ENCODE results near the gene NLRP6.
"Not testable (repeated sequence)": the region's sequence is repeated elsewhere in the genome, so short reads cannot be mapped to it uniquely, and the experiment has no call there.

Gene NLRP6

DNA sequence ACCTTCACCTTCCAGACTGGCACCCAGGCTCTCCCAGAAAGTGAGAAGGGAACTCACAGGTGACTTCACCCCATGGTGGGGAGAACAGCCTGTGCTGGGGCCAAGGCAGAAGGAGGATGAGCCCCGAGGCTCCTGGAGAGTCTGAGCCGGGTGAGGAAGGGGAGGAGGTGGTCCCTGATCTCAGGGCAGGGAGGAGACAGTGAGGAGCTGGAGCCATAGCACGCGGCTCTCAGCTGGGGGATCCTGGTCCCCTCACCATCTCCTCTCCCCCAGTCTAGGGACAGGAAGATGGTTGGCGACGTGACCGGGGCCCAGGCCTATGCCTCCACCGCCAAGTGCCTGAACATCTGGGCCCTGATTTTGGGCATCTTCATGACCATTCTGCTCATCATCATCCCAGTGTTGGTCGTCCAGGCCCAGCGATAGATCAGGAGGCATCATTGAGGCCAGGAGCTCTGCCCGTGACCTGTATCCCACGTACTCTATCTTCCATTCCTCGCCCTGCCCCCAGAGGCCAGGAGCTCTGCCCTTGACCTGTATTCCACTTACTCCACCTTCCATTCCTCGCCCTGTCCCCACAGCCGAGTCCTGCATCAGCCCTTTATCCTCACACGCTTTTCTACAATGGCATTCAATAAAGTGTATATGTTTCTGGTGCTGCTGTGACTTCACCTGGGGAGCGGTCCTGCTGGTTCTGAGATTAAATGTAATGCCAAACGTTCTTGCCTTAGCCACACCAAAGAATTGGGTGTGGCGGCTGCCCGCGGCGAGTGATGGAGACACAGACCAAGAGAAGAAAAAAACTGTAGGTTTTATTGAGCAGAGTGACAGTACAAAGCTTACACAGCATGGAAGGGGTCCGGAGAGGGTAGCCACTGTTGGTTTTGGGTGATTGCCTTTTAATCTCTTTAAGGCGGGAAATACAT lies 30.8 kb downstream of the NLRP6 start:
- DNase-seq (ENCODE audit: low spot score): not testable (repeated sequence)

DNA sequence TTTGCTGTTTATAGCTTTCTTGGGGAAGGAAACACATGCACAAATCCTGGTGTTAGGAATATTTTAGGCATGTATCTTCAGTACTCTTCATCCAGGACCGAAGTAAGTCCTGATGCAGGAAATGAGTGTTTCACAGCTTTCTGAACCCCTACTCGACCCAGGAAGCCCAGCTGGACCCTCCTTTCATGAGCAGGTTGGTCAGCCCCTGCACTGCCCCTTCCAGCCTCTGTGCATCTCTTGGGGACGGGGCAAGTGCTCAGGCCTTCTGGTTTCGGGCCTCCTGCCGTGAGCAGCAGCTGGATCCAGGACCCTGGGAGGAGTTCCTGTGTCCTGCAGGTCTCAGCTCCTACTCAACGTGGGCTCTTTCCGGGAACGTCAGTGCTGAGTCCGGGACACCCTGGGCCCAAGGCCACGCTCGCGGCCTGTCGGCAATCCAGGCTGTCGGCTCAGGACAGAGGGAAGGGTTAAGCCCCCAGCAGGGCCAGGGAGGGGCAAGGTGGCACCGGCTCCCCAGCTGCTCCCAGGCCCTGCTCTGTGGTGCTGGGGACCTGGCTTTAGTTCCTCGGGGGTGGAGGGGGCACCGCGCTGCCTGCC lies 31.9 kb downstream of the NLRP6 start:
- DNase-seq (ENCODE audit: low spot score): not testable (repeated sequence)

DNA sequence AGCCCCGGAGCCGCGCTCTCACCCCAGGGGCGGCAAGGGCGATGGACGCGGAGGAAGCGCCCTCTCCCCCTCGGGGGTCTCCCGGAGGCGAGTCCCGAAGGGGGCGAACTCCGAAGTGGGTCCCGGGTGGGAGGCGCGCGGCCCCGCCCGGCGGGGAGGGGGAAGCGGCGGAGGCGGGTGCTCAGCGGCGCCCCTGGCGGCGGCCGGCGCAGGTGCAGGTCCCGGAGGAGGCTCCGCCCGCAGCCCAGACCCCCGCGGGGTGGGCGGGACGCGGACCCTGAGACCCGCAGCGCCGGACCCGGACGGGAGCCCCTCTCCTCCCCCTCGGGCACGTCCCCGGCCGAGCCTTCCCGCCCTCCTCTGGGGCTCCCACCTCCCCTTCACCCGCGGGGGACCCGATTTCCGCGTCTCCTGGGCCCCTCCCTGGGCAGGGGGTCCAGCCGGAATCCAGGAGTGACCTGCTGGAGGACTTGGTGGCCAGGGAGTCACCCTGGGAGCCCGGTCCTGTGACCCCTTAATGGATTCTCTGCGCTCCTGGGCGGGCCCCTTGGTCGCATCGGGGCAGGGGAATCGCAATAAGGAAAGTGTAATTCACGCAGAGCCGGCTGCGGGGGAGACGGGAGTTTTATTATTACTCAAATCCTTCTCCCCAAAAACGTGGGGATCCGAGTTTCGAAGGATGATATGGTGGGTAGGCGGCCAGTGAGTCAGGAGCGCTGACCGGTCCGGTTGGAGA lies 33.0 kb downstream of the NLRP6 start:
- not testable (repeated sequence) for DNase-seq (ENCODE audit: low spot score)

DNA sequence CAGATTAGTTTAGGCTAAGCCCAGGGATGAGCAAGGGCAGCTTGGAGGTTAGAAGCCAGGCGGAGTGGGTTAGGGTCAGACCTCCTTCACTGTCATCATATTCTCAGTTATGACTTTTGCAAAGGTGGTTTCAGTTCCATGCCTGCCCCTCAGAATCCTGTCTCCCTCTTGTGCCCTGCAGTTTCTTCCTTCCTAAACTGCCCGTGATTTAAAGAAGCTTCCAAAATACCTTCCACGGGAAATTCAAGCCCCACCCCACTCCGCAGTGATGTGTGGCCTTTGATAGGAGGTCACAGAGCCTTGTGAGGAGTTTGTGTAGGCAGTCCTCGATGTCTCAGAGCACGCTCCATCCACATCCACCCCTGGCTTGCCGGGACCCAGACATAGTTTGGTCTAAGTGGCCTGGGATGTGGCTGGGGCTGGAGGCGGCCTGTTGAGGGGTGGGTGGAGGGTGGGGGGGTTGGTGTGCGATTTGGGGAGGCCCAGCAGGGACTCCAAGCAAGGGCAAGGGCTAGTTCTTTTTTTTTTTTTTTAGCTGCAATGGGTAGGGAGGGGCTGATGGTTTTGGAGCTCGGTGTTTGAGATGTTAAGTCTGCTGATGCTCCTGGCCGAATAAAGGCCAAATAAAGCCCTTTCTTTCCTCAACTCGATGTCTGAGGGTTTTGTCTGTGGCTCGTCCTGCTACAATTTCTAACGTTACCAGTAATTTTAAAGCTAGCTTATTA lies 34.0 kb downstream of the NLRP6 start:
- no peak for DNase-seq (ENCODE audit: low spot score)

DNA sequence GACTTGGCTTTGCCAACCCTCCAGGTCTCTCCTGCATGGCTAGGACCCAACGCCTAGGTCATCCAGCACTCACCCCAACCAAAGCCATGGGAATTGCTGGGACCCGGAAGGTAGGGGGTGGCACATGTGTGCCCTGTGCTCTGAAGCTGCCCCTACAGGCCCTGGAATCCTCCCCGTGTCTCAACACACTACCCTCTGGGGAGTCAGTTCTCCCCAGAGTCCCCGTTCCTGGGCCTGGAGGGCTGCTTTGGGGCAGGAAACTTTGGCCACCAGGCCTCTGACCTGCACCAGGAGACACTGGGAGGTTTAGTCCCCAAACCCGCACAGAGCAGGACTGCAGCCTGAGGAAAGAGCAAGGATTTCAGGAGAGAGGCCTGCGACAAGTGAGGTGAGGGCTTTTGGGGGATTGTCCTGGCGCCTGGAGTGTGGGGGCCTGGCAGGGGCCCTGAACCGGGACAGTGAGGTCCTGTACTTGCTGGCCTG lies 35.1 kb downstream of the NLRP6 start:
- DNase-seq (ENCODE audit: low spot score): no peak

DNA sequence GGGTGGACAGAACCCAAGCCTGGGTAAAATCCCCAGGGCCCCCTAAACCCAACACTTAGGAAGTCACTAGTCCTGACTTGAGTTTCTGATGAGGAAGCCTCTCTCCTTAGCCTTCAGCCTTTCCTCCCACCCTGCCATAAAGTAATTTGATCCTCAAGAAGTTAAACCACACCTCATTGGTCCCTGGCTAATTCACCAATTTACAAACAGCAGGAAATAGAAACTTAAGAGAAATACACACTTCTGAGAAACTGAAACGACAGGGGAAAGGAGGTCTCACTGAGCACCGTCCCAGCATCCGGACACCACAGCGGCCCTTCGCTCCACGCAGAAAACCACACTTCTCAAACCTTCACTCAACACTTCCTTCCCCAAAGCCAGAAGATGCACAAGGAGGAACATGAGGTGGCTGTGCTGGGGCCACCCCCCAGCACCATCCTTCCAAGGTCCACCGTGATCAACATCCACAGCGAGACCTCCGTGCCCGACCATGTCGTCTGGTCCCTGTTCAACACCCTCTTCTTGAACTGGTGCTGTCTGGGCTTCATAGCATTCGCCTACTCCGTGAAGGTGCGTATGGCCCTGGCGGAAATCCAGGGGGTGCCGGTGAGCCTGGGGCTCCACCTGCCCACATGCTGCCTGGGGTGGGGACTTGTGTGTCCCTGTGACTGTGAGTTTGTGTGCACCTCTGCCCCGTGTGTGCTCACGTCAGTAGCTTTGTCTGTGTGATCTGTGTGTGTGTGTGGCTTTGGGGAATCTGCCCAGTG lies 35.8 kb downstream of the NLRP6 start, which contains the start of gene IFITM1:
Gene IFITM1 (plus strand): TSS at position 254 of the 767 bp plus-strand sequence. CDS start 131 bp downstream, at position 385.
- DNase-seq (ENCODE audit: low spot score): peak; percentile 65

DNA sequence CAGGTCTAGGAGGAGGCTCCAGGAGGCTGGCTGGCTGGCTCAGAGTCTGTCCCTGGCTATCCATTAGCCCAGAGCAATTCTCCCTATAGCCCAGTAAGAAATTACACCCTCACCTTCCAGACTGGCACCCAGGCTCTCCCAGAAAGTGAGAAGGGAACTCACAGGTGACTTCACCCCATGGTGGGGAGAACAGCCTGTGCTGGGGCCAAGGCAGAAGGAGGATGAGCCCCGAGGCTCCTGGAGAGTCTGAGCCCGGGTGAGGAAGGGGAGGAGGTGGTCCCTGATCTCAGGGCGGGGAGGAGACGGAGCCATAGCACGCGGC lies 36.3 kb downstream of the NLRP6 start:
- DNase-seq (ENCODE audit: low spot score): not testable (repeated sequence)

DNA sequence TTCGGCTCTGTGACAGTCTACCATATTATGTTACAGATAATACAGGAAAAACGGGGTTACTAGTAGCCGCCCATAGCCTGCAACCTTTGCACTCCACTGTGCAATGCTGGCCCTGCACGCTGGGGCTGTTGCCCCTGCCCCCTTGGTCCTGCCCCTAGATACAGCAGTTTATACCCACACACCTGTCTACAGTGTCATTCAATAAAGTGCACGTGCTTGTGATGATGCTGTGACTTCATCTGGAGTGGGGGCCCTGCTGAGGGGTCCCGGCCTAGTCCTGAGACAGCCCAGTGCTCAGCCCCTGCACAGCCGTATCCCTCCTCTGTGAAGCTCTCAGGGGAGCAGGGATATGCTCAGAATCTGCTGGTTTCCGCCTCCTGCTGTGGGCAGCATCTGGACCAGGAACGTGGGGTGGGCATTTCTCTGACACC lies 36.9 kb downstream of the NLRP6 start:
- no peak for DNase-seq (ENCODE audit: low spot score)

DNA sequence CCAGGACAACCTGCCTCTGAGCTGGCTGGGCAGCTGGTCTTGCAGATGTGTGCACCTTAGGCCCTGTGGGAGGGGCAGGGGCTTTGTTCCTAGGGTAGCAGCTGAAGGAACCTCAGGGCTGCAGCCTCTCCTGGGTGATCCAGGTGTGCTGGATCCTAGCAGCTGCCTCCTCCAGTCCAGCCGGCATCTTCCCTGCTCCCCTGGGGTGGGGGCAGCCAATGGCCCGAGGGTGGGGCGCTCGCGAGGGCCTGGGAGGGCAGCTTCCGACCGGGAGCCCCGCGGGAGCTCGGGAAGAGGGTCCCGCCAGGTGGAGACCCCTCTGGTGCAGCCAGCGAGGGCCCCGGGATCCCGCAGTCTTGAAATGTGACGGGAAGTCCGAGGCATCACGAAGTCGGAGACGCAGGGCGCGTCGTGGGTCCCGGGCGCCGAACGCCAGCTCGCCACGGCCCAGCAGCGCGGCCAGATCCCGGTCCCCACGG lies 37.3 kb downstream of the NLRP6 start:
- DNase-seq (ENCODE audit: low spot score): no peak

DNA sequence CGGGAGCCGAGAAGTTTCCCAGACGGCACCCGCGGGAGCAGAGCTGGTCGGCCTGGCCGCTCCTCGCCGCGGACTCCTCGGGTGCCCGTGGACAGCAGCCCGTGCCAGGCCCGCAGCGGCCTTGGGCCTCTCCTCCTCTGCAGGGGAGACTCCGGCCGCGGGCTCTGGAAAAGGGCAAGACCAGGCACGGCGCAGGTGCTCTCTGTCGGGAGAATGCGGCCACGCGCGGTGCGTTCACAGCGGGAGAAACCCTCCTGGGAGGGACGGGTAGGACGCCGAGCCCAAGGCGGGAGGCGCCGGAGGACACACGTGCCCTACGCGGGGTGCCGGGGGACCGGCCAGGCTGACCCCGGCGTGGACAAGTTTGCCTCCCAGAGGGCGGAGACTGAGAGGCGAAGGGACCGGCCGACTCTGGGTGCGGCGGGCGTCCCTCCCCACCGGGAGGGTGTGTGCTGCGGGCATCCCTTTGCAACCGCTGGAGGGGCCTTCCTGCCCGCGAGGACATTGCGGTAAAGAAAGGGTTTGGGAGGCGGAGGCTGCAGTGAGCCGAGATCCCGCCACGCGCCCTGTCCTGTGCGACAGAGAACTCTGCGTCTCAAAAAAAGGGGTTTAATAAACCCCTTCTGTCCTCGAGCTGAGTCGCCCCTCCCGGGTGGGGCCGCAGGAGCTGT lies 38.0 kb downstream of the NLRP6 start:
- no peak for DNase-seq (ENCODE audit: low spot score)

DNA sequence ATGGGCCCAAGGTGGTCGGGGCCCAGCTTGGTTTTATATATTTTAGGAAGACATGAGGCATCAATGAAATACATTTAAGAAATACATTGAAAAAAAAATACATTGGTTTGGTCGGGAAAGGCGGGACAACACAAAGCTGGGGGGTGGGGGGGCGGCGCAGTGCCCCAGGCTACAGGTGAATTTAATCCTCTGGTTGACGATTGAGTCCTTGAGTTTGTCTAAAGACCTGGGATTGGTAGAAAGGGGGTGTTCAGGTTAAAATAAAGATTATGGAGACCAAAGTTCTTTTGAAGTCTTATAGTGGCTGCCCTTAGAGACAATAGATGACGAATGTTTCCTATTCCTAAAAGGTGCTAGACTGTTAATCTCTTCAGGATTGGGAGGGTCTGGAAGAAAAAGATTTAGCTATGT lies 38.7 kb downstream of the NLRP6 start:
- no peak for DNase-seq (ENCODE audit: low spot score)

DNA sequence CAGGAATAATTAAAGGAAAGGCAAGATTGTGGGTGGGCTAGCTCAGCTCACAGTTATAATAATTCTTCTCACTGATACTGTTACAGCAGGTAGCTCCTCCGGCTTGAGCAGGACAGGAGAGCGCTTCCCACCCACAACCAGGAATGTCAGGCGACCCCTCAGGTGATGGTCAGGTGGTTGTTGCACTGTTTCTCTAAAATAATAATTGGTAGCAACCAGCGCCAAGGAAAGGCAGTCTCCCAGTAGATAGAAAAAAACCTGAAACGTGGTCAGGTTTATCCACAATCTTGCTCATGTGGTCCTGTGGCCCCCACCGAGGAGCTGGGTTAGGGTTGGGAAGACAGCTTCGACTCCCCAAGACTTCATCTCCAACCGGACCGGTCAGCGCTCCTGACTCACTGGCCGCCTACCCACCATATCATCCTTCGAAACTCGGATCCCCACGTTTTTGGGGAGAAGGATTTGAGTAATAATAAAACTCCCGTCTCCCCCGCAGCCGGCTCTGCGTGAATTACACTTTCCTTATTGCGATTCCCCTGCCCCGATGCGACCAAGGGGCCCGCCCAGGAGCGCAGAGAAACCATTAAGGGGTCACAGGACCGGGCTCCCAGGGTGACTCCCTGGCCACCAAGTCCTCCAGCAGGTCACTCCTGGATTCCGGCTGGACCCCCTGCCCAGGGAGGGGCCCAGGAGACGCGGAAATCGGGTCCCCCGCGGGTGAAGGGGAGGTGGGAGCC lies 39.6 kb downstream of the NLRP6 start:
- DNase-seq (ENCODE audit: low spot score): peak; percentile 0

DNA sequence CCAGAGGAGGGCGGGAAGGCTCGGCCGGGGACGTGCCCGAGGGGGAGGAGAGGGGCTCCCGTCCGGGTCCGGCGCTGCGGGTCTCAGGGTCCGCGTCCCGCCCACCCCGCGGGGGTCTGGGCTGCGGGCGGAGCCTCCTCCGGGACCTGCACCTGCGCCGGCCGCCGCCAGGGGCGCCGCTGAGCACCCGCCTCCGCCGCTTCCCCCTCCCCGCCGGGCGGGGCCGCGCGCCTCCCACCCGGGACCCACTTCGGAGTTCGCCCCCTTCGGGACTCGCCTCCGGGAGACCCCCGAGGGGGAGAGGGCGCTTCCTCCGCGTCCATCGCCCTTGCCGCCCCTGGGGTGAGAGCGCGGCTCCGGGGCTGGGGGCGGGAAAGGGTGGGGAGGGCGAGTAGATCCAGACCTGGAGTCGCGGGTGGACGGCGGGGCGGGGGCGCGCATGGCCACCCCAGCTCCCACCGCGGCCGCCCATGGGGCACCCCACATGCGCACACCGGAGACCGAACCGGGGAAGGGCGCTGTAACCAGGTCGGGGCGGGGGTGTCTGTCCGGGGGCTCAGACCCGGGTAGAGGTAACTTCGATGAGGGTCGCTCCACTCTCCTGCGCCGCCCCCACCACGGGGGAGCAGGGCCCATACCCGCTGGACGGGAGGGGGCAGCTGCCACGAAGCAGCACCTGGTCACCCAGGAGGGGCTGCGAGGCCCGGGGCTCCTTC lies 40.4 kb downstream of the NLRP6 start:
- DNase-seq (ENCODE audit: low spot score): not testable (repeated sequence)

DNA sequence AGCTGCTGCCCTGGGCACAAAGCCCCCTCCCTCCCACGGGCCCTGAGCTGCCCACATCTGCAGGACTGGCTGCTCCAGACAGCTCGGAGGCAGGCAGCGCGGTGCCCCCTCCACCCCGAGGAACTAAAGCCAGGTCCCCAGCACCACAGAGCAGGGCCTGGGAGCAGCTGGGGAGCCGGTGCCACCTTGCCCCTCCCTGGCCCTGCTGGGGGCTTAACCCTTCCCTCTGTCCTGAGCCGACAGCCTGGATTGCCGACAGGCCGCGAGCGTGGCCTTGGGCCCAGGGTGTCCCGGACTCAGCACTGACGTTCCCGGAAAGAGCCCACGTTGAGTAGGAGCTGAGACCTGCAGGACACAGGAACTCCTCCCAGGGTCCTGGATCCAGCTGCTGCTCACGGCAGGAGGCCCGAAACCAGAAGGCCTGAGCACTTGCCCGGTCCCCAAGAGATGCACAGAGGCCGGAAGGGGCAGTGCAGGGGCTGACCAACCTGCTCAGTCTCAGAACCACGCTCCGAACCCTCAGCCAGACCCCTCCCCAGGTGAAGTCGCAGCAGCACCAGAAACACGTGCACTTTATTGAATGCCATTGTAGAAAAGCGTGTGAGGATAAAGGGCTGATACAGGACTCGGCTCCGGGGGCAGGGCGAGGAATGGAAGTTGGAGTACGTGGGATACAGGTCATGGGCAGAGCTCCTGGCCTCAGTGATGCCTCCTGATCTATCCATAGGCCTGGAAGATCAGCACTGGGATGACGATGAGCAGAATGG lies 41.1 kb downstream of the NLRP6 start:
- not testable (repeated sequence) for DNase-seq (ENCODE audit: low spot score)

DNA sequence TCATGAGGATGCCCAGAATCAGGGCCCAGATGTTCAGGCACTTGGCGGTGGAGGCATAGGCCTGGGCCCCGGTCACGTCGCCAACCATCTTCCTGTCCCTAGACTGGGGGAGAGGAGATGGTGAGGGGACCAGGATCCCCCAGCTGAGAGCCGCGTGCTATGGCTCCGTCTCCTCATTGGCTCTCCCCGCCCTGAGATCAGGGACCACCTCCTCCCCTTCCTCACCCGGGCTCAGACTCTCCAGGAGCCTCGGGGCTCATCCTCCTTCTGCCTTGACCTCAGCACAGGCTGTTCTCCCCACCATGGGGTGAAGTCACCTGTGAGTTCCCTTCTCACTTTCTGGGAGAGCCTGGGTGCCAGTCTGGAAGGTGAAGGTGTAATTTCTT lies 41.7 kb downstream of the NLRP6 start:
- DNase-seq (ENCODE audit: low spot score): not testable (repeated sequence)

DNA sequence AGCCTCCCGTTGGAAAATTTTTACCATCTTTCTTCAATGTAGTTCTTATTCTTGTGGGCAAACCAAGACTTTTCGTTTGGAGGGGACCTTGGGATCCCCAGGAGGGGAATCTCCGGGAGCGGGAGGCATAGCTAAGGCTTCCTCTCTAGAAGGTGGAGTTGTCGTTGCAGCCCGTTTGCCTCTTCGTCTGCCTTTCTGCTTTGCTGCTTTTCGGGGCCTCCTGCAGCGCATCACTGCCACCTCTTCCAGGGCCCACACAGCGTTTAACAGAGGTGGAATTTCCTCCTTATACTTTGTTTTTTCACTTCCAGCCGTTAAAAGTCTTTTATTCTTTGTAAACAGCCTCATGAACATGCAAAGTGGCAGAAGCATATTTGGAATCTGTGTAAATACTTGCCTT lies 45.9 kb downstream of the NLRP6 start:
- no peak for DNase-seq (ENCODE audit: low spot score)

DNA sequence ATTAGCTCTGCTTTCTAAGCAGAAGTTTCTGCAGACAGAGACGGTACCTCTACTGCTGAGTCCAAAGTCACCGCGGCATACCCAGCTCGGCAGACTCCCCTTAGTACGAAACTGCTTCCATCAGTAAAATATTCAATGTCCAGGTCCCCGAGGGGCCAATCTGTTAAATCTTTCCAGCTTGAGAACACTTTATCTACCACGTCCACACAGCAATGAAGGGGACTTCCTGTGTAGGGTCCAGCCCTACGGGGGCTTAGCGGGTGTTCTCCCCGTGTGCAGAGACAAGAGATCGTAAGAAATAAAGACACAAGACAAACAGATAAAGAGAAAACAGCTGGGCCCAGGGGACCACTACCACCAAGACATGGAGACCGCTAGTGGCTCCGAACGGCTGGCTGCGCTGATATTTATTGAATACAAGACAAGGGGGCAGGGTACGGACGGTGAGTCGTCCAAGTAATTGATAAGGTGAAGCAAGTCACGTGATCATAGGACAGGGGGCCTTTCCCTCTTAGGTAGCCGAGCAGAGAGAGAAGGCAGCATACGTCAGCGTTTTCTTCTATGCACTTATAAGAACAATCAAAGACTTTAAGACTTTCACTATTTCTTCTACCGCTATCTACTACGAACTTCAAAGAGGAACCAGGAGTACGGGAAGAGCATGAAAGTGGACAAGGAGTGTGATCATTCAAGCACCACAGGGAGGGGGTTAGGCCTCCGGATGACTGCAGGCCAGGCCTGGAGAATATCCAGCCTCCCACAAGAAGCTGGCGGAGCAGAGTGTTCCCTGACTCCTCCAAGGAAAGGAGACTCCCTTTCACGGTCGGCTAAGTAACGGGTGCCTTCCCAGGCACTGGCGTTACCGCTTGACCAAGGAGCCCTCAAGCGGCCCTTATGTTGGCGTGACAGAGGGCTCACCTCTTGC lies 46.6 kb downstream of the NLRP6 start:
- not testable (repeated sequence) for DNase-seq (ENCODE audit: low spot score)

Measured in iPS-NIHi11 (cell line).